OCI-LY3 (cell line): Measurements from ENCODE around the gene SPATS2.

Experiments used
- EZH2phosphoT487 ChIP-seq: fragments of 200-600 bp; shearing (Covaris generic); IDR thresholded peaks from 2 replicates; pipeline ENCODE4 v1.6.1; 2018; ENCODE audit warnings: antibody characterized with exemption, mixed run types, low read depth
- TF ChIP-seq, protein P1 (sequence below): fragments of 200-600, 300-600 bp; sonication (generic); IDR thresholded peaks from 2 replicates; pipeline ENCODE4 v1.5.1; 2014; ENCODE audit warnings: antibody characterized with exemption, low read length, low read depth

GRCh38 chr12:49534731-49535278 is 167.5 kb downstream of the SPATS2 start:
- TF ChIP-seq, protein P1, sequence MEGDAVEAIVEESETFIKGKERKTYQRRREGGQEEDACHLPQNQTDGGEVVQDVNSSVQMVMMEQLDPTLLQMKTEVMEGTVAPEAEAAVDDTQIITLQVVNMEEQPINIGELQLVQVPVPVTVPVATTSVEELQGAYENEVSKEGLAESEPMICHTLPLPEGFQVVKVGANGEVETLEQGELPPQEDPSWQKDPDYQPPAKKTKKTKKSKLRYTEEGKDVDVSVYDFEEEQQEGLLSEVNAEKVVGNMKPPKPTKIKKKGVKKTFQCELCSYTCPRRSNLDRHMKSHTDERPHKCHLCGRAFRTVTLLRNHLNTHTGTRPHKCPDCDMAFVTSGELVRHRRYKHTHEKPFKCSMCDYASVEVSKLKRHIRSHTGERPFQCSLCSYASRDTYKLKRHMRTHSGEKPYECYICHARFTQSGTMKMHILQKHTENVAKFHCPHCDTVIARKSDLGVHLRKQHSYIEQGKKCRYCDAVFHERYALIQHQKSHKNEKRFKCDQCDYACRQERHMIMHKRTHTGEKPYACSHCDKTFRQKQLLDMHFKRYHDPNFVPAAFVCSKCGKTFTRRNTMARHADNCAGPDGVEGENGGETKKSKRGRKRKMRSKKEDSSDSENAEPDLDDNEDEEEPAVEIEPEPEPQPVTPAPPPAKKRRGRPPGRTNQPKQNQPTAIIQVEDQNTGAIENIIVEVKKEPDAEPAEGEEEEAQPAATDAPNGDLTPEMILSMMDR, result no peak
- no peak for TF ChIP-seq EZH2phosphoT487
